T47D (cell line): ENCODE measurements around the gene RBM5.
"Not testable (repeated sequence)": the region's sequence is repeated elsewhere in the genome, so short reads cannot be mapped to it uniquely, and the experiment has no call there.

Source experiments
- DNase-seq, 2 experiments: peaks; one replicate each; pipeline versions ENCODE4 v3.0.0 to v3.0.0-alpha.2; 2011 to 2012; ENCODE audit warnings: low read depth in 1 of 2, low spot score in 1 of 2
- JUND ChIP-seq: IDR thresholded peaks from 2 replicates; pipeline ENCODE4 v1.6.1; 2012; ENCODE audit warnings: low read depth
- in situ Hi-C: cut with HindIII; loops from 2 replicates; pipeline ENCODE4 v1.10.0; 2016; ENCODE audit warnings: low sequenced_read_pairs, low pct_unique_long_range_greater_than_20kb

The RBM5 gene

GRCh38 chr3:50088725-50089608 lies at the start of gene RBM5:
TSS of gene RBM5 (plus strand) at chr3:50088919. CDS start at chr3:50090435, 1,516 bp downstream.
- peak; percentile 92 to 96 for DNase-seq
- TF ChIP-seq JUND, result no peak
- in situ Hi-C loops, result no loop called here

- in situ Hi-C loops, result no loop called here
- DNase-seq, result no peak
- TF ChIP-seq JUND, result no peak
Observed at GRCh38 chr3:50044976-50045375, 43.7 kb upstream of the RBM5 start.

- TF ChIP-seq JUND, result no peak
- in situ Hi-C loops, result no loop called here
- DNase-seq, result no peak
Observed at GRCh38 chr3:50047426-50047825, 41.3 kb upstream of the RBM5 start.

GRCh38 chr3:50050361-50050760 lies 38.4 kb upstream of the RBM5 start:
- DNase-seq, result no peak

GRCh38 chr3:50057756-50058155 lies 31.0 kb upstream of the RBM5 start:
- DNase-seq, result no peak
- in situ Hi-C loops, result no loop called here
- TF ChIP-seq JUND, result no peak

More at GRCh38 chr3:50050361-50050760, 38.4 kb upstream of the RBM5 start:
- in situ Hi-C loops, result no loop called here
- no peak for TF ChIP-seq JUND

GRCh38 chr3:50068134-50068533 lies 20.6 kb upstream of the RBM5 start:
- no peak for DNase-seq
- no peak for TF ChIP-seq JUND
- in situ Hi-C loops, result no loop called here

GRCh38 chr3:50078091-50078490 lies 10.6 kb upstream of the RBM5 start:
- TF ChIP-seq JUND, result no peak
- DNase-seq, result no peak
- in situ Hi-C loops, result no loop called here

- TF ChIP-seq JUND, result no peak
- in situ Hi-C loops, result no loop called here
- DNase-seq, result peak in 1 of 2 experiments; percentile 30
Observed at GRCh38 chr3:50078622-50079021, 10.1 kb upstream of the RBM5 start.

GRCh38 chr3:50084951-50085350 lies 3.8 kb upstream of the RBM5 start:
- in situ Hi-C loops, DNase-seq: not testable (repeated sequence)

- TF ChIP-seq JUND, result no peak
- DNase-seq, result peak; percentile 5 to 11
- in situ Hi-C loops, result no loop called here
Observed at GRCh38 chr3:50089609-50089945, 858 bp downstream of the RBM5 start.

GRCh38 chr3:50090984-50091383 lies 2.3 kb downstream of the RBM5 start:
- in situ Hi-C loops, result no loop called here
- TF ChIP-seq JUND, result no peak
- DNase-seq, result no peak

- in situ Hi-C loops, result no loop called here
- DNase-seq, result no peak
- TF ChIP-seq JUND, result no peak
Observed at GRCh38 chr3:50095352-50095998, 6.8 kb downstream of the RBM5 start.

GRCh38 chr3:50100386-50100785 lies 11.7 kb downstream of the RBM5 start:
- DNase-seq, result no peak
- in situ Hi-C loops, result no loop called here
- TF ChIP-seq JUND, result no peak
